Iris pigment epithelial cell (primary cell): ENCODE data around the gene ROS1.
"Not testable (repeated sequence)": the region's sequence is repeated elsewhere in the genome, so short reads cannot be mapped to it uniquely, and the experiment has no call there.

Source experiments
- DNase-seq: peaks from one replicate; pipeline ENCODE4 v3.0.0-alpha.2; 2011; ENCODE audit warnings: low read depth

Gene ROS1

GRCh38 chr6:117425431-117426153, at the start of gene ROS1:
Gene ROS1, minus strand, starts transcription at chr6:117425942. Its CDS starts 286 bp downstream, at chr6:117425656.
- DNase-seq = no peak

- no peak for DNase-seq
Measured at GRCh38 chr6:117473401-117473800, 47.7 kb upstream of the ROS1 start.

- no peak for DNase-seq
Measured at GRCh38 chr6:117472667-117473066, 46.9 kb upstream of the ROS1 start.

GRCh38 chr6:117469791-117470190, 44.0 kb upstream of the ROS1 start:
- no peak for DNase-seq

GRCh38 chr6:117469356-117469755, 43.6 kb upstream of the ROS1 start:
- no peak for DNase-seq

GRCh38 chr6:117468527-117468926, 42.8 kb upstream of the ROS1 start:
- DNase-seq = not testable (repeated sequence)

GRCh38 chr6:117467876-117468275, 42.1 kb upstream of the ROS1 start:
- DNase-seq = no peak

- no peak for DNase-seq
Measured at GRCh38 chr6:117465691-117466090, 39.9 kb upstream of the ROS1 start.

- no peak for DNase-seq
Measured at GRCh38 chr6:117464700-117465099, 39.0 kb upstream of the ROS1 start.

GRCh38 chr6:117463762-117464665, 38.3 kb upstream of the ROS1 start:
- DNase-seq = peak; percentile 79

GRCh38 chr6:117459204-117459944, 33.6 kb upstream of the ROS1 start:
- DNase-seq = no peak

- no peak for DNase-seq
Measured at GRCh38 chr6:117456998-117457397, 31.3 kb upstream of the ROS1 start.

GRCh38 chr6:117456250-117456649, 30.5 kb upstream of the ROS1 start:
- no peak for DNase-seq

GRCh38 chr6:117451671-117452070, 25.9 kb upstream of the ROS1 start:
- peak; percentile 50 for DNase-seq

GRCh38 chr6:117449549-117450439, 24.1 kb upstream of the ROS1 start:
- DNase-seq = peak; percentile 83

GRCh38 chr6:117448732-117449485, 23.2 kb upstream of the ROS1 start:
- peak; percentile 98 for DNase-seq

- peak; percentile 14 for DNase-seq
Measured at GRCh38 chr6:117448011-117448410, 22.3 kb upstream of the ROS1 start.

GRCh38 chr6:117446861-117447260, 21.1 kb upstream of the ROS1 start:
- DNase-seq = no peak

GRCh38 chr6:117444600-117444999, 18.9 kb upstream of the ROS1 start:
- peak; percentile 91 for DNase-seq

- DNase-seq = not testable (repeated sequence)
Measured at GRCh38 chr6:117442313-117442712, 16.6 kb upstream of the ROS1 start.

- DNase-seq = peak; percentile 88
Measured at GRCh38 chr6:117441824-117442264, 16.1 kb upstream of the ROS1 start.
